ENCODE data around the gene KIF3A. TPM values are rescaled to one million over a fixed set of nuclear protein-coding genes. Genes with fewer than 3 reads are reported as not detected.

Gene KIF3A
- total and polyA plus RNA-seq, 12 donors: 4.1 to 42.0 (median 10.6) TPM

DNA sequence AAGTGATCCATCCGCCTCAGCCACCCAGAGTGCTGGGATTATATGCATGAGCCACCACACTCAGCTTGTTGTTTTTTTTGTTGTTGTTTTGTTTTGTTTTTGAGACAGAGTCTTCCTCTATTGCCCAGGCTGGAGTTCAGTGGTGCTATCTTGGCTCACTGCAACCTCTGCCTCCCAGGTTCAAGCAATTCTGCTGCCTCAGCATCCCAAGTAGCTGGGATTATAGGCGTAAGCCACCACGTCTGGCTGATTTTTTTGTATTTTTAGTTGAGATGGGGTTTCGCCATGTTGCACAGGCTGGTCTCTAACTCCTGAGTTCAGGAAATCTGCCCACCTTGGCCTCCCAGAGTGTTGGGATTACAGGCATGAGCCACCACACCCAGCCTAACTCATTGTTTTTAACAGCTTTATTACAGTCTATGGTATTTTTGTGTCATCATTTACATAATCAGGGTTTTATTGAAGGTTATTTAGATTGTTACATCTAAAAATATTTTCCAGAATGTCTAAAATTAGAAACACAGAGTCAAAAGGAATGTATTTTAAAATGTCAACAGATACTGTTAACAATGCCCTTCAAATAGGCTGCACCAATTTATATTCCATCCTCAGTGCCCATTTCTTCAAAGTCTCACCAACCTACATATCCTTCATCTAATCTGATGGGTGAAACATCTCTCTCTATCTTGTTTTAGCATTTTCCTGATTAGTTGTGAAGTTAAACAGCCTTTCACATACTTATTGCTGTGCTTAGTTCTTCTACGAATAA lies 18.6 kb downstream of the KIF3A start:
- WGBS, 4 donors: 92 to 97% (median 96%) methylated on average over 5 of the region's 5 CpGs
- no peaks in the 10 kb centered on the region for H3K27me3 ChIP-seq
- no peak overlapping the region for H3K27ac ChIP-seq
- TF ChIP-seq POLR2A (IDR thresholded peaks at IDR 0.05): no peak
- TF ChIP-seq, protein P1, sequence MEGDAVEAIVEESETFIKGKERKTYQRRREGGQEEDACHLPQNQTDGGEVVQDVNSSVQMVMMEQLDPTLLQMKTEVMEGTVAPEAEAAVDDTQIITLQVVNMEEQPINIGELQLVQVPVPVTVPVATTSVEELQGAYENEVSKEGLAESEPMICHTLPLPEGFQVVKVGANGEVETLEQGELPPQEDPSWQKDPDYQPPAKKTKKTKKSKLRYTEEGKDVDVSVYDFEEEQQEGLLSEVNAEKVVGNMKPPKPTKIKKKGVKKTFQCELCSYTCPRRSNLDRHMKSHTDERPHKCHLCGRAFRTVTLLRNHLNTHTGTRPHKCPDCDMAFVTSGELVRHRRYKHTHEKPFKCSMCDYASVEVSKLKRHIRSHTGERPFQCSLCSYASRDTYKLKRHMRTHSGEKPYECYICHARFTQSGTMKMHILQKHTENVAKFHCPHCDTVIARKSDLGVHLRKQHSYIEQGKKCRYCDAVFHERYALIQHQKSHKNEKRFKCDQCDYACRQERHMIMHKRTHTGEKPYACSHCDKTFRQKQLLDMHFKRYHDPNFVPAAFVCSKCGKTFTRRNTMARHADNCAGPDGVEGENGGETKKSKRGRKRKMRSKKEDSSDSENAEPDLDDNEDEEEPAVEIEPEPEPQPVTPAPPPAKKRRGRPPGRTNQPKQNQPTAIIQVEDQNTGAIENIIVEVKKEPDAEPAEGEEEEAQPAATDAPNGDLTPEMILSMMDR (IDR thresholded peaks at IDR 0.05): no peak
- no peak overlapping the region for H3K4me3 ChIP-seq
- no peaks in the 10 kb centered on the region for H3K36me3 ChIP-seq (replicated peaks in 1 of 2)
- no peaks in the 10 kb centered on the region for H3K4me1 ChIP-seq (replicated peaks in 1 of 2)
- DNase-seq: no peak
- intact Hi-C loops (cut with DNase I): no loop called here
- peaks cover 0 to 4% (median 0%) of the 10 kb centered on the region in 3 donors for H3K9me3 ChIP-seq (replicated peaks in 1 of 3)

DNA sequence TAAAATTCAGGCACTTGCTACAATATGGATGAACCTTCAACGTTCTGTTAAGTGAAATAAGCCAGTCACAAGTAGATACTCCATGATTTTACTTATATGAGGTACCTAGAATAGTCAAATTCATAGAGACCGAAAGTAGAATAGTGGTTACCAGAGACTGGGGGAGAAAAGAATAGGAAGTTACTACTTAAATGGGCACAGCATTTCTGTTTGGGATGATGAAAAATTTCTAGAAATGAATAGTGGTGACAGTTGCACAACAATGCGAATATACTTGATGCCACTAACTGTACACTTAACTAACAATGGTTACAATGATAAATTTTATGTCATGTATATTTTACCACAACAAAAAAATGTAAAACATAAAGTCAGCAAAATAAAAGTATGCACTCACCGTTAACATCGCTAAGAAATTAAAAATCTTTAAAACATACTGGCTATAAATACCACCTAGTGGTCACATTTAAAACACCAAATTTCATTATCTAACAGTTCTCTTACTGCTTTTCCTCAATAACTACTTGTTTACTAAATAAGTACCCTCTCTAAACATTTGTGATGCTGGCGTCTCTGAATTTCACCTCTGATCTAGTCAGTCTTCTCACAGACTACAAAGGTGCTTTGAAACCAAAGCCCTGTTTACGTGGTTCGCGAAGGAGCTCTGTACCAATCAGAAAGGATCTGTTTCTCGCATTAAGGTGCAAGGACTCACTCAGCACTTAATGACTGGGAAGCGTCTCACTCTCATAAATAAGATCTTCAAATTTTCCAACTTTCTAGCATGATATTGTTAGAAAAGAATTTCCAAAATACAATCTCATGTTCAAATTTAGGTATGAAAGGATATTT lies 22.7 kb downstream of the KIF3A start:
- H3K27ac ChIP-seq: no peak overlapping the region
- DNase-seq: no peak
- no peak for TF ChIP-seq POLR2A (IDR thresholded peaks at IDR 0.05)
- TF ChIP-seq, protein P1 (IDR thresholded peaks at IDR 0.05): peak; percentile 35 to 63 (median 48)
- H3K27me3 ChIP-seq: no peaks in the 10 kb centered on the region
- H3K36me3 ChIP-seq (replicated peaks in 1 of 2): no peaks in the 10 kb centered on the region
- WGBS, 4 donors: 58 to 64% (median 59%) methylated on average over 11 of the region's 11 CpGs
- no peaks in the 10 kb centered on the region for H3K4me1 ChIP-seq (replicated peaks in 1 of 2)
- no peaks in the 10 kb centered on the region for H3K9me3 ChIP-seq (replicated peaks in 1 of 3)
- H3K4me3 ChIP-seq: no peak overlapping the region
- intact Hi-C loops (cut with DNase I): no loop called here

DNA sequence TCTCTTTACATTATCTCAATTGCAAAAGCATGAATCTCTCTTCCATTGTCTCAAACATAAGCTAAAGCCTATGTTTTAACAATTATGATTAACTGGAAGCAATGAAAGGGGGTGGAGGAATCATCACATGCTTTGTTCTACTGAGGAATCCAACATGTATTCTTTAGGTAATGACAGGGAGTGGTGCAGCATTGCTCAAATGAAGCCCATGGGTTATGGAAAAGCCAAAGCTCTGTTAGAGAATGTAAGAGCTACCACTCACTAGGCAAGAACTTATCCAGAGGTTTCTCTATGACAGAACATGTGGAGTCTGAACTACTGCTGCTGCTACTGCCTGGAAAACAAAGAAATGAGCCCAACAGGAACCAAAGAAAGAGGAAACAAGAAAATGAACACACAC lies 28.7 kb downstream of the KIF3A start:
- no peaks in the 10 kb centered on the region for H3K36me3 ChIP-seq (replicated peaks in 1 of 2)
- no peaks in the 10 kb centered on the region for H3K9me3 ChIP-seq (replicated peaks in 1 of 3)
- H3K27ac ChIP-seq: no peak overlapping the region
- no peaks in the 10 kb centered on the region for H3K4me1 ChIP-seq (replicated peaks in 1 of 2)
- intact Hi-C loops (cut with DNase I): no loop called here
- no peak for TF ChIP-seq POLR2A (IDR thresholded peaks at IDR 0.05)
- TF ChIP-seq, protein P1 (IDR thresholded peaks at IDR 0.05): no peak
- DNase-seq: no peak
- H3K4me3 ChIP-seq: no peak overlapping the region
- no peaks in the 10 kb centered on the region for H3K27me3 ChIP-seq

DNA sequence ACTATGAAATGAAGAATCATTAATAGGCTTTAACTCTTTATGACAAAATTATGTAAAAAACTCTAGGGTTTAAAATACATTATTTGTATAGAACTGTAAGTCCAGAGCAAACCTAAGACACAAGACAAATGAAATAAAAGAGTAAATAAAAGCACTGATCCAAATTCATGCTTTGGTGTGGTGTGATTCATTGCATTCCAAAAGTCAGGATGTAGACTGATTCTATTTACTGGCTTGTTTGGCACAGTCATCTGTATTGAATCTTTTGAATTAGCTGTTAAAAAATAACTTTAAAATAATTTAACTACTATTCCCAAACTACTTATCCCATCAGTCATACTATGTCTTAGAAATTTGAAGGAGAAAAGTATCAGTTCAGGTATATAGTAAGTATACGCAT lies 32.5 kb downstream of the KIF3A start:
- intact Hi-C loops (cut with DNase I): no loop called here
- Histone ChIP-seq H3K27ac (no peak overlapping the region), H3K27me3 (no peaks in the 10 kb centered on the region), H3K4me1 (replicated peaks in 1 of 2) (no peaks in the 10 kb centered on the region), H3K36me3 (replicated peaks in 1 of 2) (peaks cover 0 to 18% of the 10 kb centered on the region in 2 donors), H3K4me3 (no peak overlapping the region), H3K9me3 (replicated peaks in 1 of 3) (no peaks in the 10 kb centered on the region)
- no peak for TF ChIP-seq POLR2A (IDR thresholded peaks at IDR 0.05)
- TF ChIP-seq, protein P1 (IDR thresholded peaks at IDR 0.05): no peak
- WGBS, 4 donors: 93 to 100% (median 97%) methylated on average over 1 of the region's 1 CpG
- no peak for DNase-seq
